Endometrium (tissue), 2 donors: ENCODE results near the gene HOXB13.

Experiments used
- FAIRE-seq: peaks from 2 replicates; lab custom pipeline; 2012; peaks lifted over from hg19 to GRCh38; lab: Jason Lieb, UNC
- donor health status: control.
- donor health status: control.

Gene HOXB13

GRCh38 chr17:48728232-48729231, at the start of gene HOXB13:
HOXB13 (minus strand) TSS chr17:48728750; CDS start chr17:48728593, 157 bp downstream.
- no peak for FAIRE-seq

- no peak for FAIRE-seq
Observed at GRCh38 chr17:48776602-48777001, 48.1 kb upstream of the HOXB13 start.

GRCh38 chr17:48773245-48773644, 44.7 kb upstream of the HOXB13 start:
- FAIRE-seq, result no peak

- no peak for FAIRE-seq
Observed at GRCh38 chr17:48770954-48771353, 42.4 kb upstream of the HOXB13 start.

GRCh38 chr17:48769009-48769675, 40.6 kb upstream of the HOXB13 start:
- no peak for FAIRE-seq

GRCh38 chr17:48767263-48767774, 38.8 kb upstream of the HOXB13 start:
- no peak for FAIRE-seq

- FAIRE-seq, result no peak
Observed at GRCh38 chr17:48761114-48761513, 32.6 kb upstream of the HOXB13 start.

GRCh38 chr17:48760411-48760810, 31.9 kb upstream of the HOXB13 start:
- no peak for FAIRE-seq

GRCh38 chr17:48759288-48759687, 30.7 kb upstream of the HOXB13 start:
- FAIRE-seq, result no peak

- FAIRE-seq, result no peak
Observed at GRCh38 chr17:48757524-48757961, 29.0 kb upstream of the HOXB13 start.

- no peak for FAIRE-seq
Observed at GRCh38 chr17:48756830-48757251, 28.3 kb upstream of the HOXB13 start.

- FAIRE-seq, result no peak
Observed at GRCh38 chr17:48755356-48755755, 26.8 kb upstream of the HOXB13 start.

GRCh38 chr17:48754500-48755261, 26.1 kb upstream of the HOXB13 start:
- no peak for FAIRE-seq

- no peak for FAIRE-seq
Observed at GRCh38 chr17:48753794-48754499, 25.4 kb upstream of the HOXB13 start.

- no peak for FAIRE-seq
Observed at GRCh38 chr17:48752399-48753288, 24.1 kb upstream of the HOXB13 start.

GRCh38 chr17:48751733-48752398, 23.3 kb upstream of the HOXB13 start:
- no peak for FAIRE-seq

- FAIRE-seq, result no peak
Observed at GRCh38 chr17:48751172-48751571, 22.6 kb upstream of the HOXB13 start.

- no peak for FAIRE-seq
Observed at GRCh38 chr17:48749621-48750553, 21.3 kb upstream of the HOXB13 start.
